LHCN-M2 (cell line): ENCODE data around the gene SEH1L. TPM values are rescaled to one million over a fixed set of nuclear protein-coding genes. Genes with fewer than 3 reads are reported as not detected.
"Not testable (repeated sequence)": the region's sequence is repeated elsewhere in the genome, so short reads cannot be mapped to it uniquely, and the experiment has no call there.

Source experiments
- DNase-seq: peaks from one replicate; pipeline ENCODE4 v3.0.0-alpha.2; 2012; ENCODE audit warnings: low read depth
- polyA plus RNA-seq: library from polyadenylated mRNA; unstranded; fragments of >200 nt; gene quantifications from one replicate; pipeline ENCODE4 v1.2.1, GENCODE V29; 2012; ENCODE audit warnings: missing spikeins
- total RNA-seq: library from RNA; depleted of rRNA; stranded (reverse); fragments of >200 nt; gene quantifications from 2 replicates; pipeline ENCODE4 v1.2.3, GENCODE V29; 2014; rRNA removed

The SEH1L gene, protein sequence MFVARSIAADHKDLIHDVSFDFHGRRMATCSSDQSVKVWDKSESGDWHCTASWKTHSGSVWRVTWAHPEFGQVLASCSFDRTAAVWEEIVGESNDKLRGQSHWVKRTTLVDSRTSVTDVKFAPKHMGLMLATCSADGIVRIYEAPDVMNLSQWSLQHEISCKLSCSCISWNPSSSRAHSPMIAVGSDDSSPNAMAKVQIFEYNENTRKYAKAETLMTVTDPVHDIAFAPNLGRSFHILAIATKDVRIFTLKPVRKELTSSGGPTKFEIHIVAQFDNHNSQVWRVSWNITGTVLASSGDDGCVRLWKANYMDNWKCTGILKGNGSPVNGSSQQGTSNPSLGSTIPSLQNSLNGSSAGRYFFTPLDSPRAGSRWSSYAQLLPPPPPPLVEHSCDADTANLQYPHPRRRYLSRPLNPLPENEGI
- total RNA-seq, result 34.0 and 36.3 TPM in 2 replicates
- polyA plus RNA-seq, result 24.7 TPM

DNA sequence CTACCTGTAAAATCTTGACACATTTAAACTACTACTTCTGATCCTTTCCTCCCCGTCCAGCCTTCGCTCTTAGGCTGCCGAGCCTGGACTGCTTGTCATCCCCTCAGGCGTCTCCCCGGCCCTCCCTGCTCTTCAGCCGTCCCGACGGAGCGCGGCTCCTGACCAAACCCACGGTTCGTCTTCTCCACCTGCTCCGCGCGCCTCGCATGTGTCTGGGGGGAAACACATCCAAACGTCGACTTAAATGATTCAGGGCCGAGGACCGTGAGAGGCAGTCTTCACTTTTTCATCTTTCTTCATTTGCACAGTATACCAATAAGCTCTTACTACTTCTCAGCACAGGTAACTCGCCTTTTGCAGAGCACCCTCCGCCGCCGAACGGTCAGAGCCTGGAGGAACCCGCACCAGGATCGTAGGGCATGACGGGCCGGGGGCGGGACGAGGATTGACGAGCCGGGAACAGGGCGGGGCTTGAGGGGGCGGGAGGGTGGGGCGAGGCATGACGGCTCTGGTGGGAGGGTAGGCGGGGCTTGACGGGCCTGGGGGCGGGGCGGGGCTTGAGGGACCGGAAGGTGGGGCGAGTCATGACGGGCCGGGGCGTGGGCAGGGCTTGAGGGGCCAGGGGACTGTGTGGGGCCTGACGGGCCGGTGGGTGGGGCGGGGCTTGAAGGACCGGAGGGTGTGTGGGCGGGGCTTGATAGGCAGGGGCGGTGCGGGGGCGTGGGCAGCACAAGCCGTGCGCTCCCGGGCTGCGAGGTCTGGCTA is at the start of gene SEH1L:
TSS of gene SEH1L (plus strand) at position 727 of the 765 bp plus-strand sequence. CDS start 111 bp downstream, outside the sequence.
- peak; percentile 94 for DNase-seq

DNA sequence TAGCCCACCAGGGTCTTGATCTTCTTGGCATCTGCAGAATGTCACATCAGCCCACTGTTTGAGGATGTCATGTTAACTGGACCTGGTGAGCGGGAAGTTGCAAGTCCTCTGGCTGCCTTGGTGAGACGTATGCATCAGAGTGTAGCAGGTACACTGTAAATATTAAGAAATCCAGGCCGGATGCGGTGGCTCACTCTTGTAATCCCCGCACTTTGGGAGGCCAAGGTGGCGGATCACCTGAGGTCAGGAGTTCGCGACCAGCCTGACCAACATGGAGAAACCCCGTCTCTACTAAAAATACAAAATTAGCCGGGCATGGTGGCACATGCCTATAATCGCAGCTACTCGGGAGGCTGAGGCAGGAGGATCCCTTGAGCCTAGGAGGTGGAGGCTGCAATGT is 46.6 kb upstream of the SEH1L start:
- DNase-seq, result not testable (repeated sequence)

GRCh38 chr18:12904012-12904516 is 43.7 kb upstream of the SEH1L start:
- peak; percentile 24 for DNase-seq

DNA sequence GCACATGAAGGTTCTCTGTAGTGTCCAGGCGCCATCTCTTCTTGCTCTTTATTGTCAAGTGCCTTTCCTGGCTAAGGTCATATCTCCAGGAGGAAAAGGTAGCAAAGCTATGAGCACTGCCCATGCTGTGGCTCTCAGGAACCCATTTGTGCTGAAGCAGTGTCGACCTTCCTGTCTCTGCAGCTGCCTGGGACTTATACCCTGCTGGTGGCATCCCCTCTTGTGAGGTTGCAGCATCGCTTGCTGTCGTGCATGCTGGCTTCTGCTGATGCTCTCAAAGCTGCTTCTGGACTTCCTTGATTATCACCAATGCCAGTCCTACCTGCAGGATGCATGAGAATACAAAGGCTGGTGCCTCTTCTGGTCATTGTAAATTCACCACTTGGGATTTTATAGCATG is 41.7 kb upstream of the SEH1L start:
- no peak for DNase-seq

DNA sequence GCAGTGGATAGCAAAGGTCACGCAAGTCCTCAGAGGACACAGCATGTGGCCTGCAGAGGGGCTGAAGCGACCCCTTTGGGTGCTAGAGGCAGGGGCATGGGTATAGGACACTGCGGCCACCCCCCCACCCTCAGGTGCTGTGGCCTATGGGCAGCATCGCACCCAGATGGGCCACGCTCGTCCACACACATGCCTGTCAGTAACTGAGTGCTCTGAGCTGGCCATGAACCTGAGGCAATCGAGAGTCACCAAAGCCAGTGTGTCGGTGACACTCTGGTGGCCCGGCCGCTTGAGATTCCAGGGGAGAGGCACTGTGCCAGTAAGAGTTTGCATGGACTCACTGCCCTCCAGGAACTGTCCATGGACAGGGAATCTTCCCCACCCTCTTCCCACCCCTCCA is 41.0 kb upstream of the SEH1L start:
- no peak for DNase-seq

GRCh38 chr18:12907258-12907925 is 40.4 kb upstream of the SEH1L start:
- DNase-seq, result no peak

- no peak for DNase-seq
Observed at GRCh38 chr18:12908706-12909105, 39.1 kb upstream of the SEH1L start.

GRCh38 chr18:12911025-12911928 is 36.5 kb upstream of the SEH1L start:
- DNase-seq, result no peak

GRCh38 chr18:12911929-12912703 is 35.7 kb upstream of the SEH1L start:
- DNase-seq, result no peak

DNA sequence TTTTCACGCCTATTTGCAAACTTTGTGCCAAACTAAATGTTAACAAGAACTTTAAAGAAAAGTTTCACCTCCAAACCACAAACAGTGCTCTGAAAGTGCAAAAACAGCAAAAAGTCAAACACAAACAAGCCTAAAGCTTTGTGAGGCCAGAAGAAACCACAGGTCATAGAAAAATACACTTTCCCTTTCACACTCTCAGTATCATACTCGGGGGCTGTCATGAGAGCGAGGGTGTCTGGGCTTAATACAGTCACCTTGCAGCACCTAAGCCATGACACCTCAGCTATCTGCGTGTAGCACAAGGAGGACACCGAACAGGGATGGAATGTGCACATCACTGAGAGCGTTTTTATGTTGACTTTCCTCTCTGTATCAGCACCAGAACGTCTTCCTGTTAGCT is 26.6 kb upstream of the SEH1L start:
- DNase-seq, result no peak

DNA sequence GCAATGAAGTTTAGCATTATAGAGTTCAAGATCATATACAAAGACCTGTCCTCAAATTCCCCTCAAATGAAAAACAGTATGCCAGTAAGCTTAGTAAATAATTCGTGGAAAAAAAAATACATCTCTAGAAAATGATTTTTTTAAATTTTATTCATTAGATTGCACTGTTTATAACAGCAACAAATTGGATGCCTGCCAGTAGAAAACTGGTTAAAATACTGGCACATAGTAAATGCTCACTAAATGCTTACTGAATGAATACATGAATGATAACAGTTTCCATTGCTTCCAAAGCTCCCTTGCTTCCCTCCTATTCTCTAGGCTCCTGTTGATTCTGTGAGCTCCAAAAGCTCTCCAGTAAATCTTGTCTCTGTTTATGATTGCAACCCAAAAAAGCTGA is 25.5 kb upstream of the SEH1L start:
- DNase-seq, result no peak

DNA sequence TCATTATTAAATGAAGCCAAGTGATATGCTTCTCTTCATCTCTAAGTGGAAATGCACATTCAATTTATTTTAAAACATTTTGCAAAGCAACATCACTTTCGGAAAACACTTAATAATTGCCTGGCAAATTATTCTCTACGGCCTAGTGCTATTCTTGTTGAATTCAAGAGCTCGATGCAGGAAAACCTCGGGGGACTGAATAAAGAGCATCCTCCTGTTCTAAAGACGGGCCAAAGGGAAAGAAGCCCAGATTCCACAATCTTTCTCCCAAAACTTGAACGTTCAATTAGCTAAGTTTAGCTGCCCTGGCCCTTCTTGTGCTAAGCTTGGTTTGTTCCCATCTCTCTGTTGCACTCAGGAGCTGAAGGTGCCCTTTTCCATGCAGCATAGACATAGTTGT is 23.2 kb upstream of the SEH1L start:
- no peak for DNase-seq

DNA sequence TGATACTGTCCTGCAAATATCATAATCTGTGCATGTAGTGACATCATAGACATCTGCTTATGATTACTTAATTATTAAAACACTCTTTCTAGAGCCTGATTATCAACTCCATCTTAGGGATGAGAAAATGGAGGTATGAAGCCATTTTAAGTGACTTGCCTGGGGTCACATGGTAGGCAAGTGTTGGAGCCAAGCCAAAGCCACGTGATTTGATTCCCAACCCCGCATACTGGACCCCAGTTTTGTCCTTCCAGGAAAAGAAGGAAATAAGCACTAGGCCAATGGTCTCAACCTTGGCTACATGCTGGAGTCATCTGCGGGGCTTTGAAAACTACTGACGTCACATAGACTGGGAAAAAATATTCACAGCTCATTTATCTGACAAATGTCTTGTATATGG is 19.6 kb upstream of the SEH1L start:
- DNase-seq, result no peak

GRCh38 chr18:12928641-12929040 is 19.2 kb upstream of the SEH1L start:
- no peak for DNase-seq

- no peak for DNase-seq
Observed at GRCh38 chr18:12929477-12930083, 18.2 kb upstream of the SEH1L start.

- DNase-seq, result no peak
Observed at GRCh38 chr18:12930376-12930775, 17.4 kb upstream of the SEH1L start.

- no peak for DNase-seq
Observed at GRCh38 chr18:12930908-12931307, 16.9 kb upstream of the SEH1L start.

DNA sequence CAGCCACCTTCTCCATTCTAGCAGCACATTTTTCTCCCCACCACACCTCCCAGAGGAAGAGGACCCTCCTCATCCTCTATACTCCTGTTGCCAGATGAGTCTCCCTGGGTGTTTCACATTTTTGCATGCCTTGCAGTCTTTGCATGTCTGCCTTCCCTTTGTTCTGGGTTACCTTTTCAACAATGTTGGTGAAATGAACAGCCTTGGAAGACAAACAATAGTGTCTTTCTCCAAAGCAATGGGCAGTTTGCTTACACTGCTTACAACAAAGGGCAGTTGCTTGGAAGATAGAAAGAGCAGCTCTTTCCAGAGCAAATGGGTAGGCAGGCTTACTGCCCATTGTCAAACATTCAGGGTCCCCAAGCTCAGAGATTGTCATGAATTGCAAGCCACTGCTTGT is 14.5 kb upstream of the SEH1L start:
- no peak for DNase-seq

- peak; percentile 75 for DNase-seq
Observed at GRCh38 chr18:12934454-12935071, 13.2 kb upstream of the SEH1L start.
